Gastroesophageal sphincter (tissue), 3 donors: Measurements from ENCODE around the gene LYRM4.

Source experiments
- POLR2A ChIP-seq, 2 donors: fragments of 450-650 bp; IDR thresholded peaks; one replicate each; pipeline ENCODE4 v1.6.1; 2017; ENCODE audit warnings: antibody characterized with exemption in 2 of 2, mild to moderate bottlenecking in 2 of 2, moderate library complexity in 1 of 2
- POLR2AphosphoS5 ChIP-seq: sonication (generic); formaldehyde crosslinking; IDR thresholded peaks from one replicate; pipeline ENCODE4 v1.6.1; 2017; ENCODE audit warnings: antibody characterized with exemption
- TF ChIP-seq, protein P1 (sequence below), 4 experiments: fragments of 200-600 bp in 2 of 4; fragments of 450-650 bp in 2 of 4; sonication (generic) in 1 of 4; IDR thresholded peaks; one replicate each; pipeline ENCODE4 v1.5.1; 2017 to 2019; ENCODE audit warnings: antibody characterized with exemption in 4 of 4, mild to moderate bottlenecking in 2 of 4, moderate library complexity in 2 of 4

DNA sequence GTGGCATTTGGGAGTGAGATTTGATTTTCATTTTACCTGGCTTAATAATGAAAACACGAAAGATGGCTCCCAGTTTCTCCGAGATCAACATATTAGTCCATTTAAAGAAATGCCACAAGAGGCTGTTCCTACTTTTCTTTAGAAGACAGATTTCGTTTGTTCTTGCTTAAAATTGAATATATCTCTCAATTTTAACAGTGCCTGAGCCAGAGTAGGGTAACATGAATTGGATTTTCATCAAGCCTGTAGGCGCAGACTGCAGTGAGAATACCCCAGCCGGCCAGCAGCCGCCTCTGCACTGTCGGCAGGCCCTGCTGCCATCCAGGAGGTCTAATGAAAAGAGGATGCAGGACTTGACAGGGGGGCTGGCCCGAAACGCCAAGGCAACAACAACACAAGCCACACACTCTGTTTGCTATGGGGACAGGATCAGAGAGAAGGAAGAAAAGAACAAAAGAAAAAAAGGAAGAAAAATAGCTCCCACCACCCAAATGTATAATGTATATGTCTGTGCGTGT lies 103.1 kb downstream of the LYRM4 start:
- TF ChIP-seq, protein P1, sequence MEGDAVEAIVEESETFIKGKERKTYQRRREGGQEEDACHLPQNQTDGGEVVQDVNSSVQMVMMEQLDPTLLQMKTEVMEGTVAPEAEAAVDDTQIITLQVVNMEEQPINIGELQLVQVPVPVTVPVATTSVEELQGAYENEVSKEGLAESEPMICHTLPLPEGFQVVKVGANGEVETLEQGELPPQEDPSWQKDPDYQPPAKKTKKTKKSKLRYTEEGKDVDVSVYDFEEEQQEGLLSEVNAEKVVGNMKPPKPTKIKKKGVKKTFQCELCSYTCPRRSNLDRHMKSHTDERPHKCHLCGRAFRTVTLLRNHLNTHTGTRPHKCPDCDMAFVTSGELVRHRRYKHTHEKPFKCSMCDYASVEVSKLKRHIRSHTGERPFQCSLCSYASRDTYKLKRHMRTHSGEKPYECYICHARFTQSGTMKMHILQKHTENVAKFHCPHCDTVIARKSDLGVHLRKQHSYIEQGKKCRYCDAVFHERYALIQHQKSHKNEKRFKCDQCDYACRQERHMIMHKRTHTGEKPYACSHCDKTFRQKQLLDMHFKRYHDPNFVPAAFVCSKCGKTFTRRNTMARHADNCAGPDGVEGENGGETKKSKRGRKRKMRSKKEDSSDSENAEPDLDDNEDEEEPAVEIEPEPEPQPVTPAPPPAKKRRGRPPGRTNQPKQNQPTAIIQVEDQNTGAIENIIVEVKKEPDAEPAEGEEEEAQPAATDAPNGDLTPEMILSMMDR (IDR thresholded peaks at IDR 0.05): no peak
- TF ChIP-seq POLR2A (IDR thresholded peaks at IDR 0.05) (no peak), POLR2AphosphoS5 (no peak)
